ENCODE data around the gene BARHL1. TPM values are rescaled to one million over a fixed set of nuclear protein-coding genes. Genes with fewer than 3 reads are reported as not detected.

Gene BARHL1
- total RNA-seq, 4 donors from 2014 or later, result not detected

DNA sequence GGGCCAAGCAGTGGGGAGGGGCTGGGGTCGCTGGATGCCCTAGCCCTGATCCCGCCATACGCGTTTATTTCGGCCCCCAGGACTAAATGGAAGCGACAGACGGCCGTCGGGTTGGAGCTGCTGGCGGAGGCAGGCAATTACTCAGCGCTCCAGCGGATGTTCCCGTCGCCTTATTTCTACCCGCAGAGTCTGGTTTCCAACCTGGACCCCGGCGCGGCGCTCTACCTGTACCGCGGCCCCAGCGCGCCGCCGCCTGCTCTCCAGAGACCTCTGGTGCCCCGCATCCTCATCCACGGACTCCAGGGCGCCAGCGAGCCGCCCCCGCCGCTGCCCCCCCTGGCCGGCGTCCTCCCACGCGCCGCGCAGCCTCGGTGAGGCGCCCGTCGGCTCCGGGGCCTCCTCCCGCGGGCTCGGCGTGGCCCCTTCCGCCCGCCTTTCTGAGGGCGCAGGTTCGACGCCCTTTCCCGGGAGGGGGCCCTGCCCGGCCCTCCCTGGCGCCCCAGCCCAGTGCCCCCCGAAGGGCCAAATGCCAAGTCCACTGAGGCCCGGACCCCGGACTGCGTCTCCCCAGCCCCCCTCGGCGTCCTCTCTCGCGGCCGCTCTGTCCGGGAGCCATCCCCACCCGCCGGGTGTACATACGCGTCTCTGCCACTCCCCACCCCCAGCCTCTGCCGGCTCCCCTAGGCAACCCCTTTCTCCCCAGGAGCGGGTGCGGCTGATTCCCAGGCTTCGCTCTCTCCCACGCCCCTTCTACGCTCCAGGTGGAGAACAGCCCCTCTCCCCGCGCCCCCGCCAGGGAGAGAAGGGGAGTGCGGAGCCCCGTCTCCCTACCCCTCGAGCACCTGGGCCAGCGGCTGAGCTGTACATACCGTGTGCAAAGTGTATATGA lies 7.0 kb downstream of the BARHL1 start:
- TF ChIP-seq, protein P1, sequence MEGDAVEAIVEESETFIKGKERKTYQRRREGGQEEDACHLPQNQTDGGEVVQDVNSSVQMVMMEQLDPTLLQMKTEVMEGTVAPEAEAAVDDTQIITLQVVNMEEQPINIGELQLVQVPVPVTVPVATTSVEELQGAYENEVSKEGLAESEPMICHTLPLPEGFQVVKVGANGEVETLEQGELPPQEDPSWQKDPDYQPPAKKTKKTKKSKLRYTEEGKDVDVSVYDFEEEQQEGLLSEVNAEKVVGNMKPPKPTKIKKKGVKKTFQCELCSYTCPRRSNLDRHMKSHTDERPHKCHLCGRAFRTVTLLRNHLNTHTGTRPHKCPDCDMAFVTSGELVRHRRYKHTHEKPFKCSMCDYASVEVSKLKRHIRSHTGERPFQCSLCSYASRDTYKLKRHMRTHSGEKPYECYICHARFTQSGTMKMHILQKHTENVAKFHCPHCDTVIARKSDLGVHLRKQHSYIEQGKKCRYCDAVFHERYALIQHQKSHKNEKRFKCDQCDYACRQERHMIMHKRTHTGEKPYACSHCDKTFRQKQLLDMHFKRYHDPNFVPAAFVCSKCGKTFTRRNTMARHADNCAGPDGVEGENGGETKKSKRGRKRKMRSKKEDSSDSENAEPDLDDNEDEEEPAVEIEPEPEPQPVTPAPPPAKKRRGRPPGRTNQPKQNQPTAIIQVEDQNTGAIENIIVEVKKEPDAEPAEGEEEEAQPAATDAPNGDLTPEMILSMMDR (IDR thresholded peaks at IDR 0.05), result no peak
- TF ChIP-seq POLR2A (IDR thresholded peaks at IDR 0.05; ENCODE audit: low read depth), result no peak
- no peak for TF ChIP-seq EP300 (IDR thresholded peaks at IDR 0.05)
- TF ChIP-seq POLR2AphosphoS5 (IDR thresholded peaks at IDR 0.05), result no peak
- WGBS, result 4% methylated on average over 19 of the region's 83 CpGs
- intact Hi-C loops (cut with DNase I), result no loop called here
- Histone ChIP-seq H3K9me3 (no peaks in the 10 kb centered on the region), H3K27me3 (peaks cover 6 to 90% (median 70%) of the 10 kb centered on the region in 4 donors), H3K27ac (replicated peaks in 1 of 4) (no peak overlapping the region), H3K4me1 (peaks cover 0 to 35% (median 29%) of the 10 kb centered on the region in 4 donors), H3K36me3 (peaks cover 3 to 13% (median 11%) of the 10 kb centered on the region in 4 donors), H3K4me3 (no peak overlapping the region)
- no peak for DNase-seq (ENCODE audit: extremely low spot score)

DNA sequence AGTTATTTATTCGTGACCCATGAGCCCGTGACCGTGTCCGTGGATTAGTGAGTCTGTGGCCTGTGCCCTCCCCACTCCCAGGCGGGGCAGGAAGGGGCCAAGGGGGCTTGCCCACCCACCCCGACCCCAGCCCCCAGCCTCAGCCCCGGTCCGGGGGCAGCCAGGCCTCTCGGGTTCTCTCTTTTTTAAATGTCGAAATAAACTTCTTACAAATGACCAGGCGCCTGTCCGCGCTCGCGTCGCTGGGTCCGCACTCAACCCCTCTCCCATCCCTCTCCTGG lies 7.6 kb downstream of the BARHL1 start:
- no peaks in the 10 kb centered on the region for H3K9me3 ChIP-seq
- H3K4me1 ChIP-seq, result peaks cover 0 to 35% (median 29%) of the 10 kb centered on the region in 4 donors
- H3K27me3 ChIP-seq, result peaks cover 6 to 84% (median 64%) of the 10 kb centered on the region in 4 donors
- no peak for TF ChIP-seq POLR2AphosphoS5 (IDR thresholded peaks at IDR 0.05)
- TF ChIP-seq, protein P1 (IDR thresholded peaks at IDR 0.05), result no peak
- TF ChIP-seq POLR2A (IDR thresholded peaks at IDR 0.05; ENCODE audit: low read depth), result no peak
- TF ChIP-seq EP300 (IDR thresholded peaks at IDR 0.05), result no peak
- H3K27ac ChIP-seq (replicated peaks in 1 of 4), result no peak overlapping the region
- H3K4me3 ChIP-seq, result no peak overlapping the region
- H3K36me3 ChIP-seq, result peaks cover 9 to 19% (median 16%) of the 10 kb centered on the region in 4 donors
- 4% methylated on average over 11 of the region's 17 CpGs for WGBS
- intact Hi-C loops (cut with DNase I), result no loop called here
- no peak for DNase-seq (ENCODE audit: extremely low spot score)

DNA sequence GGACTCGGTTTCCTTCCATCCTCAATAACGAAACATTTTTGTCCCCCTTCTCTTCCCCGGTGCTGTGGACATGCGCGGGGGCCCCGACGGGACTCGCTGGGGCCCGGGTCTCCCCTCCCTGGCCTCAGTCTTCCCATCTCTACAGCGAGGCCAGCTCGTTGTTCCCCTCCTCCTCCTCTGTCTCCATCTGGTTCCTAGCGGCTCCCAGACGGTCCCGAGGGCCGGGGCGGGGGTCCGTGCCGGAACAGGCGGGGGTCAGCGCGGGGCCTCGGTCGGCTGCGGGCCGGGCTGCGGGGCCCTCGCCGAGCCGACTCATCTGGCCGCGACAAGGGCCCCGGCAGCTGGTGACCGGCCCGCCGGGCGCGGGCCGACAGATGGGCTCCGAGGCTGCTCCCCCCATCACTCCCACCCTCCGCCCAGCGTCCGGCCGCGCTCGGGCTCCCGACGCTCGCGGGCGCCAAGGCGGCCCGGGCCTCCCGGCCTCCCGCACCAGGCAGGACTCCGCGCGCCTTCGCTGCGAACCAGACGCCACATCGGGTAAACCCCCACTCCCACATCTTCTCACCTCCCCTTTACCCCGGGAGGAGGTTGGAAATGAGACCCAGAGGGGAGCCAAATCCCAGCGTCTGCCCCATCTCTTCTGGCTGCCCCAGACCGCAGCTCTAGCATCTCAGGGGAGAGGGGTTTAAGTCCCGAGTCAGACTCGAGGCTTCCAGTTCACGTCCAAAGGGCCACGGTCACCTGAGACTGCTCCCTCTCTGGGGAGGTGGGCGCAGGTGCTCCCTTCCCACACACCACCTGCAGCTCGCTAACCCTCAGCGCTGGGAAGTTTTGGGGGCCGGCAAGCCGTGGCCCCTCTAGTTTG lies 8.1 kb downstream of the BARHL1 start:
- TF ChIP-seq EP300 (IDR thresholded peaks at IDR 0.05), result no peak
- TF ChIP-seq, protein P1 (IDR thresholded peaks at IDR 0.05), result no peak
- TF ChIP-seq POLR2A (IDR thresholded peaks at IDR 0.05; ENCODE audit: low read depth), result no peak
- no peak for TF ChIP-seq POLR2AphosphoS5 (IDR thresholded peaks at IDR 0.05)
- WGBS, result 7% methylated on average over 57 of the region's 73 CpGs
- H3K27me3 ChIP-seq, result peaks cover 6 to 78% (median 58%) of the 10 kb centered on the region in 4 donors

DNA sequence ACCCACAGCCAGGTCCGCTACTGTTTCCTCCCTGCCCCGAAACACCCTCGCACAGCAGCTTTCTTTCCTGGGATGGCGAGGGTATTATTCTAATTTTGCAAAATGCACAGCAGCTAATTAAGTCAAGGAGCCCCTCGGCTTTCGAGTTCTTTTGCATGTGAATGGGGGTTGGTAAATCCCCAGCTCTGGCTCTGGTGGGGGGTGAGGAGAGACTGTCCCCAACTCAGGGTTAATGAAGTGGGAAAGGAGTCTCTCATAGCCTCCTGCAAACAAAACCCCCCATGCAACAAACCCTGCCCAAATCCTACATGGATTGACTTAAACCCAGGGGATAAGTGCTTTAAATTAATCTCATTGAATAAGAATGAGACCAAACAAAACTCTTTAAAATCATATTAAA lies 8.8 kb downstream of the BARHL1 start:
- intact Hi-C loops (cut with DNase I), result no loop called here
- WGBS, result 24% methylated on average over 6 of the region's 6 CpGs
- DNase-seq (ENCODE audit: extremely low spot score), result no peak
- peaks cover 15 to 29% (median 21%) of the 10 kb centered on the region in 4 donors for H3K36me3 ChIP-seq
- H3K27me3 ChIP-seq, result peaks cover 6 to 71% (median 51%) of the 10 kb centered on the region in 4 donors
- H3K9me3 ChIP-seq, result no peaks in the 10 kb centered on the region
- peaks cover 0 to 35% (median 29%) of the 10 kb centered on the region in 4 donors for H3K4me1 ChIP-seq
- H3K4me3 ChIP-seq, result no peak overlapping the region
- TF ChIP-seq, protein P1 (IDR thresholded peaks at IDR 0.05), result no peak
- TF ChIP-seq POLR2A (IDR thresholded peaks at IDR 0.05; ENCODE audit: low read depth), result no peak
- TF ChIP-seq POLR2AphosphoS5 (IDR thresholded peaks at IDR 0.05), result no peak
- no peak for TF ChIP-seq EP300 (IDR thresholded peaks at IDR 0.05)
- H3K27ac ChIP-seq (replicated peaks in 1 of 4), result no peak overlapping the region

More for the DNA sequence above, 8.1 kb downstream of the BARHL1 start:
- DNase-seq (ENCODE audit: extremely low spot score), result no peak
- Histone ChIP-seq H3K27ac (replicated peaks in 1 of 4) (no peak overlapping the region), H3K4me3 (no peak overlapping the region), H3K36me3 (peaks cover 14 to 25% (median 19%) of the 10 kb centered on the region in 4 donors), H3K4me1 (peaks cover 0 to 35% (median 29%) of the 10 kb centered on the region in 4 donors), H3K9me3 (no peaks in the 10 kb centered on the region)
- intact Hi-C loops (cut with DNase I), result no loop called here
